ENCODE data around the gene THRB.

GRCh38 chr3:24340161-24340560 is 154.5 kb downstream of the THRB start:
- no peak for TF ChIP-seq CTCF (IDR thresholded peaks at IDR 0.05)
- no peak for TF ChIP-seq POLR2AphosphoS5 (IDR thresholded peaks at IDR 0.05)
- TF ChIP-seq POLR2A (IDR thresholded peaks at IDR 0.05), result no peak
